DND-41 (cell line): ENCODE data around the gene RALGAPA2.

Experiments
- CTCF ChIP-seq: IDR thresholded peaks from 2 replicates; pipeline ENCODE4 v1.5.1; 2012; ENCODE audit warnings: borderline replicate concordance, low read length, moderate library complexity, mild to moderate bottlenecking; ENCODE audit not compliant: poor library complexity, severe bottlenecking; ENCODE audit errors: extremely low read depth
- EZH2 ChIP-seq: IDR thresholded peaks from 3 replicates; pipeline ENCODE4 v1.6.1; 2012; ENCODE audit warnings: borderline replicate concordance, low read depth, mild to moderate bottlenecking, moderate library complexity, low read length, inconsistent platforms; ENCODE audit not compliant: severe bottlenecking

- TF ChIP-seq CTCF (no peak), EZH2 (no peak)
Measured at GRCh38 chr20:20413810-20414281, 298.6 kb downstream of the RALGAPA2 start.
